Fibroblast of lung (primary cell): ENCODE results near the gene GTF2H1. TPM values are rescaled to one million over a fixed set of nuclear protein-coding genes. Genes with fewer than 3 reads are reported as not detected.

Experiments used
- DNase-seq, 2 donors: peaks; one replicate each; pipeline versions ENCODE4 v3.0.0 to v3.0.0-alpha.2; 2010; ENCODE audit warnings: low read depth in 2 of 2
- H2AFZ ChIP-seq: 2 replicates; pipeline ENCODE4 v1.5.1; 2012; ENCODE audit warnings: low read length, control low read depth, inconsistent platforms
- H3K27ac ChIP-seq: 2 replicates; pipeline ENCODE4 v1.5.1; 2011; ENCODE audit warnings: low read length, control low read depth; ENCODE audit not compliant: insufficient read depth
- H3K27me3 ChIP-seq: 2 replicates; pipeline ENCODE4 v1.5.1; 2011; ENCODE audit warnings: mild to moderate bottlenecking, low read length; ENCODE audit not compliant: control insufficient read depth, insufficient read depth
- H3K36me3 ChIP-seq: 2 replicates; pipeline ENCODE4 v1.5.1; 2011; ENCODE audit warnings: low read length; ENCODE audit not compliant: control insufficient read depth, insufficient read depth
- H3K4me1 ChIP-seq: 2 replicates; pipeline ENCODE4 v1.5.1; 2011; ENCODE audit warnings: low read length; ENCODE audit not compliant: control insufficient read depth, insufficient read depth; ENCODE audit errors: extremely low read depth
- H3K4me2 ChIP-seq: 2 replicates; pipeline ENCODE4 v1.5.1; 2011; ENCODE audit warnings: low read length, control low read depth; ENCODE audit not compliant: insufficient read depth; ENCODE audit errors: extremely low read depth
- H3K4me3 ChIP-seq, 4 experiments: fragments of 200-600 bp in 1 of 4; sonication (generic) in 1 of 4; replicated peaks in 1 of 4; 2 replicates each; pipeline ENCODE4 v1.5.1; 2011 to 2016; ENCODE audit warnings: low read length in 4 of 4, low read depth in 3 of 4, mild to moderate bottlenecking in 3 of 4, control low read depth in 2 of 4, inconsistent platforms in 1 of 4, mixed read lengths in 1 of 4; ENCODE audit not compliant: insufficient read depth in 1 of 4; ENCODE audit errors: control extremely low read depth in 1 of 4
- H3K79me2 ChIP-seq: 2 replicates; pipeline ENCODE4 v1.5.1; 2012; ENCODE audit warnings: mild to moderate bottlenecking, low read length, inconsistent platforms; ENCODE audit not compliant: control insufficient read depth, insufficient read depth
- H3K9ac ChIP-seq: 2 replicates; pipeline ENCODE4 v1.5.1; 2011; ENCODE audit warnings: mild to moderate bottlenecking, low read length, control low read depth; ENCODE audit not compliant: insufficient read depth
- H3K9me3 ChIP-seq: 2 replicates; pipeline ENCODE4 v1.5.1; 2012; ENCODE audit warnings: low read depth, low read length; ENCODE audit not compliant: control insufficient read depth, insufficient read depth
- H4K20me1 ChIP-seq: 2 replicates; pipeline ENCODE4 v1.5.1; 2011; ENCODE audit warnings: low read length; ENCODE audit not compliant: control insufficient read depth, insufficient read depth; ENCODE audit errors: extremely low read depth
- EZH2 ChIP-seq: IDR thresholded peaks from 2 replicates; pipeline ENCODE4 v1.5.1; 2012; ENCODE audit warnings: low read length, control low read depth, mild to moderate bottlenecking; ENCODE audit errors: missing control alignments
- polyA plus RNA-seq, 2 donors: library from polyadenylated mRNA; depleted of rRNA in 1 of 2; stranded (reverse) in 1 of 2; unstranded in 1 of 2; fragments of >200 nt; gene quantifications; 2 replicates each; pipeline ENCODE4 v1.2.1, GENCODE V29; 2011 to 2012; ENCODE audit warnings: missing spikeins in 1 of 2
- total RNA-seq: library from RNA; depleted of rRNA; stranded (reverse); fragments of >200 nt; gene quantifications from 2 replicates; pipeline ENCODE4 v1.2.1, GENCODE V29; 2014
- TF ChIP-seq, protein P1 (sequence below), 2 donors: IDR thresholded peaks in 1 of 2; conservative IDR thresholded peaks in 1 of 2; 1 replicate in 1 of 2; 2 replicates in 1 of 2; pipeline ENCODE4 v1.5.1; 2011 to 2012; ENCODE audit warnings: low read length in 2 of 2, control low read depth in 1 of 2, inconsistent platforms in 1 of 2, low read depth in 1 of 2, mild to moderate bottlenecking in 1 of 2

GTF2H1 gene
- total and polyA plus RNA-seq, 2 donors (not counting 1 experiment from before 2014, with no cell fraction given): 56.1 to 63.6 TPM

DNA sequence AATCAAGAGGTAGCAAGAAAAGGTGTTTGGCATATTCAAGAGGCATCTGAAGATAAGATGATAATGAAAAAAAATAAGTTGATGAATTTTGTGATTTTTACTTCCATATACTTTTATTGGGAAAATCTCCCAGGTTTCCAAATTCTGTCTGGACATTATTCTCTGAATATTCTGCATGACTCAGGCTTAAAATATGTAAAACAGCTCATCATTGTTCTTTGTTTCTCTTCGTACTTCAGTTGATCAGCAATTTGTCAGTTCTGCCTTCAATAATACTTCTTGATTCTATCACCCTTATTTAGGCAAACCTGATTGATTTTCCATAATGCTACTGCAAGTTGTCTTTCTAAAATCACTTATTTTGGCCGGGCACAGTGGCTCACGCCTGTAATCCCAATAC lies 30.2 kb downstream of the GTF2H1 start:
- no peaks in the 10 kb centered on the region for H3K27me3 ChIP-seq
- no peak overlapping the region for H3K4me2 ChIP-seq
- H3K9me3 ChIP-seq: no peaks in the 10 kb centered on the region
- TF ChIP-seq, protein P1, sequence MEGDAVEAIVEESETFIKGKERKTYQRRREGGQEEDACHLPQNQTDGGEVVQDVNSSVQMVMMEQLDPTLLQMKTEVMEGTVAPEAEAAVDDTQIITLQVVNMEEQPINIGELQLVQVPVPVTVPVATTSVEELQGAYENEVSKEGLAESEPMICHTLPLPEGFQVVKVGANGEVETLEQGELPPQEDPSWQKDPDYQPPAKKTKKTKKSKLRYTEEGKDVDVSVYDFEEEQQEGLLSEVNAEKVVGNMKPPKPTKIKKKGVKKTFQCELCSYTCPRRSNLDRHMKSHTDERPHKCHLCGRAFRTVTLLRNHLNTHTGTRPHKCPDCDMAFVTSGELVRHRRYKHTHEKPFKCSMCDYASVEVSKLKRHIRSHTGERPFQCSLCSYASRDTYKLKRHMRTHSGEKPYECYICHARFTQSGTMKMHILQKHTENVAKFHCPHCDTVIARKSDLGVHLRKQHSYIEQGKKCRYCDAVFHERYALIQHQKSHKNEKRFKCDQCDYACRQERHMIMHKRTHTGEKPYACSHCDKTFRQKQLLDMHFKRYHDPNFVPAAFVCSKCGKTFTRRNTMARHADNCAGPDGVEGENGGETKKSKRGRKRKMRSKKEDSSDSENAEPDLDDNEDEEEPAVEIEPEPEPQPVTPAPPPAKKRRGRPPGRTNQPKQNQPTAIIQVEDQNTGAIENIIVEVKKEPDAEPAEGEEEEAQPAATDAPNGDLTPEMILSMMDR (conservative IDR thresholded peaks at IDR 0.05 in 1 of 2, IDR thresholded peaks at IDR 0.05 in 1 of 2; ENCODE audit: low read depth in 1 of 2, low read length in 2 of 2): no peak
- no peak for TF ChIP-seq EZH2
- H2AFZ ChIP-seq: no peak overlapping the region
- no peaks in the 10 kb centered on the region for H4K20me1 ChIP-seq
- H3K9ac ChIP-seq: no peak overlapping the region
- no peaks in the 10 kb centered on the region for H3K79me2 ChIP-seq
- peaks cover 2% of the 10 kb centered on the region for H3K4me1 ChIP-seq
- H3K27ac ChIP-seq: no peak overlapping the region
- H3K4me3 ChIP-seq: no peak overlapping the region
- DNase-seq: peak in 1 of 2 donors; percentile 29
- peaks cover 1% of the 10 kb centered on the region for H3K36me3 ChIP-seq

DNA sequence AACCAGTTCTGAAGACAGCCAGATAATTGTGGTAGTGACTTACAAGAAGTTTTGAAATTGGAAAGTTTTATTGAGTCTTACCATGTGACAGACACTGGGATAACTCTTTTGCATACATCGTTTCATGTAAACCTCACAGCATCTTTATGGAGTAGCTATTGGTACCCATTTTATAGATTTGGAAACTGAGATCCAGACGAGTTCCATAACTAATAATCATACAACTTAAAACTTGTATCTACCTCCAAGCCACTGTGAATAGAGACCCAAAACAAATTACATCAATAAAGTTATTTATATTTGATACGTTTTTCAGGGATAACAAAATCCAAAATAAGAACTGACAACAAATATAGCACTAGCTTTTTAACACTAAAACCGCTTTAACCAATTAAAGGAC lies 36.3 kb downstream of the GTF2H1 start:
- no peak overlapping the region for H3K4me2 ChIP-seq
- no peak overlapping the region for H3K4me3 ChIP-seq
- H3K4me1 ChIP-seq: no peaks in the 10 kb centered on the region
- no peak for TF ChIP-seq EZH2
- TF ChIP-seq, protein P1 (conservative IDR thresholded peaks at IDR 0.05 in 1 of 2, IDR thresholded peaks at IDR 0.05 in 1 of 2; ENCODE audit: low read depth in 1 of 2, low read length in 2 of 2): no peak
- DNase-seq: no peak
- H4K20me1 ChIP-seq: no peaks in the 10 kb centered on the region
- H2AFZ ChIP-seq: no peak overlapping the region
- no peaks in the 10 kb centered on the region for H3K9me3 ChIP-seq
- no peaks in the 10 kb centered on the region for H3K79me2 ChIP-seq
- no peaks in the 10 kb centered on the region for H3K27me3 ChIP-seq
- peaks cover 6% of the 10 kb centered on the region for H3K36me3 ChIP-seq
- no peak overlapping the region for H3K9ac ChIP-seq
- H3K27ac ChIP-seq: no peak overlapping the region

DNA sequence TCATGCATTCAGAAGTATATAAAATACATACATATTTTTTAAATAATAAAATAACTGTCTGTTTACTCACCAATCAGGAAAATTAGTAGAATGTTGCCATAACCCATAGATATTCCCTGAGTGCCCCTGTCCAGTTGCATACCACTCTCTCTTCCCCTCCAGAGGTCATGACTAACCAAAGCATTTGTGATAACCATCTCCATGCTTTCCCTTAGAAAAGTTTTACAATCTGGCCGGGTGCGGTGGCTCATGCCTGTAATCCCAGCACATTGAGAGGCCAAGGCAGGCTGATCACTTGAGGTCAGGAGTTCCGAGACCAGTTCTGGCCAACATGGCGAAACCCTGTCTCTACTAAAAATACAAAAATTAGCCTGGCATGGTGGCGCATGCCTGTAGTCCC lies 38.8 kb downstream of the GTF2H1 start:
- Histone ChIP-seq H3K4me3 (no peak overlapping the region), H3K9me3 (no peaks in the 10 kb centered on the region), H4K20me1 (no peaks in the 10 kb centered on the region), H3K9ac (no peak overlapping the region), H3K27ac (no peak overlapping the region), H3K36me3 (peaks cover 7% of the 10 kb centered on the region), H3K4me1 (no peaks in the 10 kb centered on the region), H3K27me3 (no peaks in the 10 kb centered on the region), H2AFZ (no peak overlapping the region), H3K4me2 (no peak overlapping the region), H3K79me2 (no peaks in the 10 kb centered on the region)
- no peak for DNase-seq
- TF ChIP-seq, protein P1 (conservative IDR thresholded peaks at IDR 0.05 in 1 of 2, IDR thresholded peaks at IDR 0.05 in 1 of 2; ENCODE audit: low read depth in 1 of 2, low read length in 2 of 2): no peak
- no peak for TF ChIP-seq EZH2
